ENCODE measurements around the gene SLC45A1. TPM values are rescaled to one million over a fixed set of nuclear protein-coding genes. Genes with fewer than 3 reads are reported as not detected.
"Not testable (repeated sequence)": the region's sequence is repeated elsewhere in the genome, so short reads cannot be mapped to it uniquely, and the experiment has no call there.

SLC45A1 gene
- under 1 TPM; 0.65 to 0.70 TPM for total RNA-seq
- 0.83 to 1.0 reads per million in 2 donors for total RNA-seq

- H3K36me3 Mint-ChIP-seq (ENCODE audit: low read depth): no peaks in the 10 kb centered on the region
- H3K27me3 Mint-ChIP-seq: peaks cover 39% of the 10 kb centered on the region
Measured at GRCh38 chr1:8317647-8318381, at the start of gene SLC45A1. Gene SLC45A1, plus strand, starts transcription at chr1:8318114. Its CDS starts 6,216 bp downstream, at chr1:8324330.

GRCh38 chr1:8273036-8273435 lies 44.9 kb upstream of the SLC45A1 start:
- Mint-ChIP-seq H3K36me3 (ENCODE audit: low read depth) (no peaks in the 10 kb centered on the region), H3K27ac (no peak overlapping the region), H3K27me3 (peaks cover 22% of the 10 kb centered on the region), H3K4me1 (peaks cover 4% of the 10 kb centered on the region), H3K4me3 (no peak overlapping the region)
- ATAC-seq (no peak), DNase-seq (no peak)
- no peaks in the 10 kb centered on the region for H3K9me3 ChIP-seq (ENCODE audit: control insufficient read depth, low read length, poor library complexity, severe bottlenecking)

More at GRCh38 chr1:8317647-8318381, at the start of gene SLC45A1:
- DNase-seq (peak; percentile 70 to 75 (median 73)), ATAC-seq (peak; percentile 96)
- H3K27ac Mint-ChIP-seq: no peak within 1 kb of the TSS
- peak within 1 kb of the TSS; percentile 84 for H3K4me3 Mint-ChIP-seq
- peaks cover 10% of the 10 kb centered on the region for H3K4me1 Mint-ChIP-seq
- no peaks in the 10 kb centered on the region for H3K9me3 ChIP-seq (ENCODE audit: control insufficient read depth, low read length, poor library complexity, severe bottlenecking)

- H3K27me3 Mint-ChIP-seq: peaks cover 24% of the 10 kb centered on the region
- no peaks in the 10 kb centered on the region for H3K36me3 Mint-ChIP-seq (ENCODE audit: low read depth)
Measured at GRCh38 chr1:8274352-8274751, 43.6 kb upstream of the SLC45A1 start.

GRCh38 chr1:8276173-8276914 lies 41.6 kb upstream of the SLC45A1 start:
- Mint-ChIP-seq H3K4me3 (peak overlapping the region; percentile 2), H3K36me3 (ENCODE audit: low read depth) (no peaks in the 10 kb centered on the region), H3K4me1 (peaks cover 4% of the 10 kb centered on the region), H3K27ac (no peak overlapping the region), H3K27me3 (peaks cover 12% of the 10 kb centered on the region)
- ATAC-seq (no peak), DNase-seq (no peak)
- no peaks in the 10 kb centered on the region for H3K9me3 ChIP-seq (ENCODE audit: control insufficient read depth, low read length, poor library complexity, severe bottlenecking)

More at GRCh38 chr1:8274352-8274751, 43.6 kb upstream of the SLC45A1 start:
- peaks cover 4% of the 10 kb centered on the region for H3K4me1 Mint-ChIP-seq
- no peak for ATAC-seq
- no peaks in the 10 kb centered on the region for H3K9me3 ChIP-seq (ENCODE audit: control insufficient read depth, low read length, poor library complexity, severe bottlenecking)
- no peak overlapping the region for H3K27ac Mint-ChIP-seq
- no peak for DNase-seq
- H3K4me3 Mint-ChIP-seq: no peak overlapping the region

GRCh38 chr1:8276932-8277331 lies 41.0 kb upstream of the SLC45A1 start:
- Mint-ChIP-seq H3K36me3 (ENCODE audit: low read depth) (no peaks in the 10 kb centered on the region), H3K27me3 (peaks cover 18% of the 10 kb centered on the region), H3K4me3 (peak overlapping the region; percentile 2), H3K27ac (no peak overlapping the region), H3K4me1 (peaks cover 4% of the 10 kb centered on the region)
- no peaks in the 10 kb centered on the region for H3K9me3 ChIP-seq (ENCODE audit: control insufficient read depth, low read length, poor library complexity, severe bottlenecking)
- DNase-seq (no peak), ATAC-seq (no peak)

- H3K27ac Mint-ChIP-seq; H3K9me3 ChIP-seq (ENCODE audit: control insufficient read depth, low read length, poor library complexity, severe bottlenecking); DNase-seq; H3K36me3 Mint-ChIP-seq (ENCODE audit: low read depth); H3K4me1 Mint-ChIP-seq; H3K4me3 Mint-ChIP-seq; ATAC-seq: not testable (repeated sequence)
- peaks cover 35% of the 10 kb centered on the region for H3K27me3 Mint-ChIP-seq
Measured at GRCh38 chr1:8278677-8279076, 39.2 kb upstream of the SLC45A1 start.

- no peaks in the 10 kb centered on the region for H3K9me3 ChIP-seq (ENCODE audit: control insufficient read depth, low read length, poor library complexity, severe bottlenecking)
- DNase-seq (no peak), ATAC-seq (no peak)
- no peak overlapping the region for H3K4me3 Mint-ChIP-seq
- peaks cover 3% of the 10 kb centered on the region for H3K36me3 Mint-ChIP-seq (ENCODE audit: low read depth)
- H3K27ac Mint-ChIP-seq: peak overlapping the region; percentile 91
- H3K27me3 Mint-ChIP-seq: peaks cover 52% of the 10 kb centered on the region
- H3K4me1 Mint-ChIP-seq: peaks cover 5% of the 10 kb centered on the region
Measured at GRCh38 chr1:8281843-8282509, 35.9 kb upstream of the SLC45A1 start.

GRCh38 chr1:8283058-8283884 lies 34.6 kb upstream of the SLC45A1 start:
- Mint-ChIP-seq H3K36me3 (ENCODE audit: low read depth) (peaks cover 3% of the 10 kb centered on the region), H3K4me3 (no peak overlapping the region), H3K4me1 (peaks cover 4% of the 10 kb centered on the region), H3K27ac (no peak overlapping the region), H3K27me3 (peaks cover 52% of the 10 kb centered on the region)
- no peak for ATAC-seq
- H3K9me3 ChIP-seq (ENCODE audit: control insufficient read depth, low read length, poor library complexity, severe bottlenecking): no peaks in the 10 kb centered on the region
- no peak for DNase-seq

GRCh38 chr1:8284127-8284526 lies 33.8 kb upstream of the SLC45A1 start:
- peaks cover 4% of the 10 kb centered on the region for H3K4me1 Mint-ChIP-seq
- peaks cover 47% of the 10 kb centered on the region for H3K27me3 Mint-ChIP-seq
- no peak for DNase-seq
- no peak for ATAC-seq
- no peaks in the 10 kb centered on the region for H3K9me3 ChIP-seq (ENCODE audit: control insufficient read depth, low read length, poor library complexity, severe bottlenecking)
- H3K27ac Mint-ChIP-seq: no peak overlapping the region
- H3K4me3 Mint-ChIP-seq: no peak overlapping the region
- H3K36me3 Mint-ChIP-seq (ENCODE audit: low read depth): peaks cover 3% of the 10 kb centered on the region

- peaks cover 3% of the 10 kb centered on the region for H3K36me3 Mint-ChIP-seq (ENCODE audit: low read depth)
Measured at GRCh38 chr1:8285103-8285502, 32.8 kb upstream of the SLC45A1 start.

GRCh38 chr1:8285965-8286364 lies 31.9 kb upstream of the SLC45A1 start:
- H3K4me3 Mint-ChIP-seq: no peak overlapping the region
- H3K4me1 Mint-ChIP-seq: peaks cover 4% of the 10 kb centered on the region
- DNase-seq (no peak), ATAC-seq (no peak)
- H3K27me3 Mint-ChIP-seq: peaks cover 44% of the 10 kb centered on the region
- H3K36me3 Mint-ChIP-seq (ENCODE audit: low read depth): peaks cover 3% of the 10 kb centered on the region
- H3K9me3 ChIP-seq (ENCODE audit: control insufficient read depth, low read length, poor library complexity, severe bottlenecking): no peaks in the 10 kb centered on the region
- H3K27ac Mint-ChIP-seq: no peak overlapping the region

More at GRCh38 chr1:8285103-8285502, 32.8 kb upstream of the SLC45A1 start:
- Mint-ChIP-seq H3K4me1 (peaks cover 4% of the 10 kb centered on the region), H3K27me3 (peaks cover 47% of the 10 kb centered on the region), H3K27ac (no peak overlapping the region), H3K4me3 (no peak overlapping the region)
- no peaks in the 10 kb centered on the region for H3K9me3 ChIP-seq (ENCODE audit: control insufficient read depth, low read length, poor library complexity, severe bottlenecking)
- no peak for DNase-seq
- no peak for ATAC-seq

- ATAC-seq (no peak), DNase-seq (no peak)
- no peaks in the 10 kb centered on the region for H3K36me3 Mint-ChIP-seq (ENCODE audit: low read depth)
- H3K27me3 Mint-ChIP-seq: peaks cover 15% of the 10 kb centered on the region
- no peaks in the 10 kb centered on the region for H3K4me1 Mint-ChIP-seq
- H3K4me3 Mint-ChIP-seq: no peak overlapping the region
- H3K27ac Mint-ChIP-seq: no peak overlapping the region
- H3K9me3 ChIP-seq (ENCODE audit: control insufficient read depth, low read length, poor library complexity, severe bottlenecking): no peaks in the 10 kb centered on the region
Measured at GRCh38 chr1:8293118-8293517, 24.8 kb upstream of the SLC45A1 start.
